ENCODE data around the gene CFAP100. TPM values are rescaled to one million over a fixed set of nuclear protein-coding genes. Genes with fewer than 3 reads are reported as not detected.

Gene CFAP100
- total RNA-seq, 2 experiments from 2014 or later = not detected

- ATAC-seq (ENCODE audit: low read depth) (no peak), DNase-seq (no peak)
- H3K27me3 Mint-ChIP-seq = peaks cover under 1% of the 10 kb centered on the region
- no peaks in the 10 kb centered on the region for H3K36me3 Mint-ChIP-seq
- no peak overlapping the region for H3K27ac Mint-ChIP-seq
- H3K9me3 Mint-ChIP-seq = peaks cover 7% of the 10 kb centered on the region
- POLR2A ChIA-PET = no interaction called here
- H3K4me3 Mint-ChIP-seq = no peak overlapping the region
- H3K4me1 Mint-ChIP-seq = peaks cover 5% of the 10 kb centered on the region
Observed at GRCh38 chr3:126422121-126422520, 27.4 kb downstream of the CFAP100 start.

DNA sequence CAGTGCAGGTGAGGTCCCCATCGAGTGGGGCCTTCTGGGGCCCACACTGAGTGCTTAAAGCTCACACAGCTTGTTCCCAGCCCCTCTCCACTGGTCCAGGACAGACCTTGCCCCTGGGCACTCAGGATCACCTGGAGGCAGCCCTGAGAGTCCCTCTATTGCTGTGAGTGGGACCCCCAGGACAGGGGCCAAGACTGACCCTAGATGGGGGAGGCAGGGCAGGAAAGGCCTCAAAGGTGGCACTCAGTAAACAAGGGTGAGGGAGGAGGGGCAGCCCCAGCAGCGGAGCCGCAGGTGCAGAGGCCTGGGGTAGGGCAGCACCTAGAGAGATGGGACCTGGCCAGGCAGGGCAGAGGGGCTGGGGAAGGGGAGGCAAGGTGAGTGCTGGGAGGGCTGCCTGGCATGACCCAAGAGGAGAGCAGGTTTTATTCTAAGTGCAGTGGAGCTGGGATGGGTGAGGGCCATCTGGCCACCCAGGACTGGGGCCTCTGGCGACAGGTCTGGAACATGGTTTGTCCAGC, 27.9 kb downstream of the CFAP100 start:
- POLR2A ChIA-PET = no interaction called here
- Mint-ChIP-seq H3K36me3 (no peaks in the 10 kb centered on the region), H3K9me3 (peaks cover 10% of the 10 kb centered on the region), H3K4me1 (peaks cover 5% of the 10 kb centered on the region), H3K27me3 (no peaks in the 10 kb centered on the region), H3K27ac (no peak overlapping the region), H3K4me3 (no peak overlapping the region)
- ATAC-seq (ENCODE audit: low read depth) = no peak
- no peak for DNase-seq

GRCh38 chr3:126423191-126424038, 28.7 kb downstream of the CFAP100 start:
- Mint-ChIP-seq H3K27ac (no peak overlapping the region), H3K4me3 (no peak overlapping the region), H3K27me3 (no peaks in the 10 kb centered on the region), H3K36me3 (no peaks in the 10 kb centered on the region), H3K9me3 (peaks cover 11% of the 10 kb centered on the region), H3K4me1 (peaks cover 5% of the 10 kb centered on the region)
- POLR2A ChIA-PET = no interaction called here
- ATAC-seq (ENCODE audit: low read depth) (no peak), DNase-seq (no peak)

DNA sequence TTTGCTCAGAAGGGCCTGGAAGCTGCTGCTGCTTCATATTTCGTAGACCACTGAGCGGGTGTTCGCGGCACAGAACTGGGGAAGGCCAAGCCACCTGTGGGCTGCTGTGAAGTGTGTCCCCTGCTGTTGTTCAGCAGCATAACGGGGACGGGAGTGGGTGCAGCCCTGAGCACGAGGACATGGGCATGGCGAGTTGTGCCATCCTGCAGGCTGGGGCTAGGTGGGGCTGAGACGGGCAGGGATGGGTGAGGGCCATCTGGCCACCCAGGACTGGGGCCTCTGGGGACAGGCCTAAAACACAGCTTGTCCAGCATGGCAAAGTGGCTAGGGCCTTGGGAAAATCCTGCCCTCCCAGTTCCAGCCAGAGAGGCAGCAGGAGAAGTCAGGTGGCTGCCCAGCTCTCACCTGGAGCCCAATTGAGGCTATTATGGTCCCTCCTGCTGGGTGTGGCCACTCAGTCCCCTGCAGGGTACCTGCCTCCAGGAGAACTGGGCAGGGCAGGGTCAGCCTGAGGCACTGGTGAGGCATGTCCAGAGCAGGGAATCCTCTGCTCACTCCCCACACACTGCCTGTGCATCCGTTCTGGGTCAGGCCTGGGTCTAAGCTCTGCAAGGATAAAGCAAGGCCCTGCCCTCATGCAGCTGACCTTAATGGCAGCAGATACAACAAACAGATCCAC, 29.5 kb downstream of the CFAP100 start:
- Mint-ChIP-seq H3K36me3 (no peaks in the 10 kb centered on the region), H3K4me3 (no peak overlapping the region), H3K9me3 (peaks cover 11% of the 10 kb centered on the region), H3K4me1 (peaks cover 5% of the 10 kb centered on the region), H3K27ac (no peak overlapping the region), H3K27me3 (no peaks in the 10 kb centered on the region)
- DNase-seq (no peak), ATAC-seq (ENCODE audit: low read depth) (no peak)
- POLR2A ChIA-PET = no interaction called here

GRCh38 chr3:126424751-126425150, 30.0 kb downstream of the CFAP100 start:
- no peak overlapping the region for H3K4me3 Mint-ChIP-seq
- POLR2A ChIA-PET = no interaction called here
- ATAC-seq (ENCODE audit: low read depth) (no peak), DNase-seq (no peak)
- H3K9me3 Mint-ChIP-seq = peaks cover 11% of the 10 kb centered on the region
- H3K27ac Mint-ChIP-seq = no peak overlapping the region
- peaks cover 5% of the 10 kb centered on the region for H3K4me1 Mint-ChIP-seq
- H3K27me3 Mint-ChIP-seq = no peaks in the 10 kb centered on the region
- no peaks in the 10 kb centered on the region for H3K36me3 Mint-ChIP-seq

DNA sequence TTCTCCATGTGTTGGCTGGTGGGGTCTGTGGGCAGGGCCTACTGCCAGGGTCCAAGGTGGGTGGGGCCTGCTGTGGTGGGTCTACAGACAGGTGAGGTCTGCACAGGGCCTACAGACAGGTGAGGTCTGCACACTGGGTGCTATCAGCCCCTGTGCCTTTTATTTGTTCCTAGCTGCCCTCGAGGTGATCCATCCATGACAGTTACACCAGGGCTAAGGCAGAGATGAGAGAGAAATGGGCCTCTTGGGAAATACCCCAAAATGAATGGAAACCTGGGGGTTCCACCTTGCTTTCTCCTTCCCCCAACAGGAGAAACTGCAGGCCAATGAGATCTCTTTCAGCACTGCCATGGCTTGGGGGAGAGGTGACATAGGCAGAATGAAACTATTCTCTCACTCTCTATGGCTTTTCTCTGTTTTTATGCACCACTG, 36.4 kb downstream of the CFAP100 start:
- Mint-ChIP-seq H3K4me1 (no peaks in the 10 kb centered on the region), H3K27ac (no peak overlapping the region), H3K36me3 (peaks cover 6% of the 10 kb centered on the region), H3K27me3 (no peaks in the 10 kb centered on the region), H3K9me3 (peaks cover 5% of the 10 kb centered on the region), H3K4me3 (no peak overlapping the region)
- DNase-seq (no peak), ATAC-seq (ENCODE audit: low read depth) (no peak)
- POLR2A ChIA-PET = no interaction called here

DNA sequence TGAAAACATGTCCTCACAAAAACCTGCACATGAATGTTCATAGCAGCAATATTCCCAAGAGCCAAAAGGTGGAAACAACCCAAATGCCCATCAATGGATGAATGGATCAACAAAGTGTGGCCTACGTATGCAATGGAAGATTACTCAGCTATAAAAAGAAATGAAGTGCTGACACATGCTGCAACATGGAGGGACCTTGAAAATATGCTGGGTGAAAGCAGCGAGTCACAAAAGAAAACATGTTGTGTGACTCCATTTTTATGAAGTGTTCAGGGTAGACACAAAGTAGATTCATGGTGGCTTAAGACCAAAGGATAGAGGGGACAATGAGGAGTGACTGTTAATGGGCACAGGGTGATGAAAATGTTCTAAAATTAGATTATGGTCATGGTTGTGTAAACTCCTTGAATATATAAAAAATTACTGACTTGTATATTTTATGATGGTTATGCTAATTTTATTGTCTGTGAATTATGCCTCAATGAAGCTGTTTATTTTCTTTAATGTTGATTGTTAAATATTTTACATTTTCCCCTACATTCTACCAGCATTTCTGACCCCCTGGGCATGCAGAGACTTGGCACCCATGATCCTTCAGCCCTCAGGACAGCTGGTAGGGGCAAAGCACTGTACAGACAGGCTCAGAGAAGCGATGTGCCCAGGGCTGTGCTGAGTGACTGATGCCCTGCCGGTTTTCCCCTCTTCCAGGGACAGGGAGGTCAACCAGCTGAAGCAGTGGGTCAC, 37.8 kb downstream of the CFAP100 start:
- POLR2A ChIA-PET = no interaction called here
- DNase-seq = no peak

GRCh38 chr3:126433105-126433430, 38.4 kb downstream of the CFAP100 start:
- no peak for DNase-seq

More for the DNA sequence above, 37.8 kb downstream of the CFAP100 start:
- no peak for ATAC-seq (ENCODE audit: low read depth)
- no peak overlapping the region for H3K4me3 Mint-ChIP-seq
- peaks cover 4% of the 10 kb centered on the region for H3K9me3 Mint-ChIP-seq
- peaks cover 6% of the 10 kb centered on the region for H3K36me3 Mint-ChIP-seq
- no peak overlapping the region for H3K27ac Mint-ChIP-seq
- H3K27me3 Mint-ChIP-seq = no peaks in the 10 kb centered on the region
- H3K4me1 Mint-ChIP-seq = no peaks in the 10 kb centered on the region

GRCh38 chr3:126433496-126434263, 39.0 kb downstream of the CFAP100 start:
- Mint-ChIP-seq H3K4me3 (no peak overlapping the region), H3K27me3 (no peaks in the 10 kb centered on the region), H3K4me1 (no peaks in the 10 kb centered on the region), H3K27ac (no peak overlapping the region), H3K9me3 (peaks cover 2% of the 10 kb centered on the region), H3K36me3 (peaks cover 6% of the 10 kb centered on the region)
- POLR2A ChIA-PET = no interaction called here
- ATAC-seq (ENCODE audit: low read depth) = no peak
- no peak for DNase-seq

More at GRCh38 chr3:126433105-126433430, 38.4 kb downstream of the CFAP100 start:
- POLR2A ChIA-PET = no interaction called here
- Mint-ChIP-seq H3K36me3 (peaks cover 6% of the 10 kb centered on the region), H3K4me1 (no peaks in the 10 kb centered on the region), H3K27ac (no peak overlapping the region), H3K27me3 (no peaks in the 10 kb centered on the region), H3K9me3 (peaks cover 2% of the 10 kb centered on the region), H3K4me3 (no peak overlapping the region)
- no peak for ATAC-seq (ENCODE audit: low read depth)

- DNase-seq (no peak), ATAC-seq (ENCODE audit: low read depth) (no peak)
- H3K4me1 Mint-ChIP-seq = no peaks in the 10 kb centered on the region
- H3K9me3 Mint-ChIP-seq = peaks cover 2% of the 10 kb centered on the region
- no peak overlapping the region for H3K27ac Mint-ChIP-seq
- peaks cover 6% of the 10 kb centered on the region for H3K36me3 Mint-ChIP-seq
- POLR2A ChIA-PET = no interaction called here
- no peak overlapping the region for H3K4me3 Mint-ChIP-seq
- no peaks in the 10 kb centered on the region for H3K27me3 Mint-ChIP-seq
Observed at GRCh38 chr3:126434264-126434590, 39.5 kb downstream of the CFAP100 start.

DNA sequence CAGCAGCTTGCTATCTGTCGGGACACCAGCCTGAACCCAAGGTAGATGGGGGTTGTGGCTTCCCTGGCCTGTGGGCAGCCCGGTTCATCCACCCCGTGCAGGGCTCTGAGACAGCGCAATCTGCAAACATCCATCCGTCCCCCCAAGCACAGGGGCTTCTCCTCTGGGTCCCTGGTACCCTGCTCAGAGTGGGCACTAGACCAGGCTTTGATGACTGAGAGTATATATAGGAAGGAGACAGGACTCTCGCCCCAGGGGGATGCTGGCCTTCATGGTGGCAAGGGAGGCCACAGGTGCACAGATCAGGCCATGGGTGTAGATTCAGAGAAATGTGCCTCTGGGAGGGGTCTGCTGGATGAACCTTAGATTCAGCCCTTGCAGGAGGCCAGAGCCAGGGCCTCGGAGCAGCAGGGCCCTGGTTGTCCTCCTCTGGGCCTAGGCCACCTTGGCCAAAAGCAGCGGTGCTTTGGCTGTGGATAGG, 40.3 kb downstream of the CFAP100 start:
- ATAC-seq (ENCODE audit: low read depth) (no peak), DNase-seq (no peak)
- Mint-ChIP-seq H3K4me3 (no peak overlapping the region), H3K36me3 (peaks cover 6% of the 10 kb centered on the region), H3K27ac (no peak overlapping the region), H3K4me1 (no peaks in the 10 kb centered on the region), H3K9me3 (peaks cover 2% of the 10 kb centered on the region), H3K27me3 (no peaks in the 10 kb centered on the region)
- POLR2A ChIA-PET = no interaction called here

- no peak overlapping the region for H3K27ac Mint-ChIP-seq
- ATAC-seq (ENCODE audit: low read depth) = no peak
- DNase-seq = no peak
- no peaks in the 10 kb centered on the region for H3K27me3 Mint-ChIP-seq
- POLR2A ChIA-PET = no interaction called here
- peaks cover 6% of the 10 kb centered on the region for H3K36me3 Mint-ChIP-seq
- H3K9me3 Mint-ChIP-seq = peaks cover 2% of the 10 kb centered on the region
- no peak overlapping the region for H3K4me3 Mint-ChIP-seq
- H3K4me1 Mint-ChIP-seq = no peaks in the 10 kb centered on the region
Observed at GRCh38 chr3:126435456-126436315, 41.0 kb downstream of the CFAP100 start.

All from activated naive CD8-positive, alpha-beta T cell treated with anti-CD3 and anti-CD28 coated beads, Interleukin-2, amount 10 ng/mL, durations not matched to agents 7 days and 5 days (primary cell).